Neutrophil (primary cell): ENCODE data around the gene DENND1B.

ENCODE experiments used
- H3K27ac ChIP-seq: fragments of 200-600 bp; sonication (generic); 2 replicates; pipeline ENCODE4 v1.5.1; 2016; ENCODE audit warnings: mild to moderate bottlenecking, moderate library complexity
- H3K27me3 ChIP-seq: fragments of 200-600 bp; sonication (generic); 2 replicates; pipeline ENCODE4 v1.6.0; 2016; ENCODE audit warnings: mild to moderate bottlenecking
- H3K36me3 ChIP-seq: fragments of 200-600 bp; sonication (generic); 2 replicates; pipeline ENCODE4 v1.5.1; 2017
- H3K4me1 ChIP-seq, 2 experiments: fragments of 200-600 bp in 1 of 2; sonication (generic) in 1 of 2; 1 replicate in 1 of 2; 2 replicates in 1 of 2; pipeline versions ENCODE4 v1.5.1 to v1.6.1; 2013 to 2016; ENCODE audit warnings: low read depth in 1 of 2, low read length in 1 of 2, mild to moderate bottlenecking in 1 of 2, moderate library complexity in 1 of 2; ENCODE audit not compliant: control insufficient read depth in 1 of 2, insufficient read depth in 1 of 2
- H3K4me3 ChIP-seq, 2 experiments: fragments of 200-600 bp in 1 of 2; sonication (generic) in 1 of 2; 1 replicate in 1 of 2; 2 replicates in 1 of 2; pipeline ENCODE4 v1.5.1; 2013 to 2016; ENCODE audit warnings: low read depth in 1 of 2, low read length in 1 of 2, mild to moderate bottlenecking in 1 of 2, moderate library complexity in 1 of 2
- H3K9me3 ChIP-seq: fragments of 200-600 bp; sonication (generic); 2 replicates; pipeline ENCODE4 v1.5.1; 2016
- CTCF ChIP-seq: fragments of 200-600 bp; sonication (generic); IDR thresholded peaks from 2 replicates; pipeline ENCODE4 v1.5.1; 2016; ENCODE audit warnings: antibody characterized with exemption

Gene DENND1B

GRCh38 chr1:197663162-197663953 lies 111.9 kb downstream of the DENND1B start:
- Histone ChIP-seq H3K9me3 (no peaks in the 10 kb centered on the region), H3K36me3 (no peaks in the 10 kb centered on the region), H3K27me3 (no peaks in the 10 kb centered on the region), H3K4me1 (peaks cover 0 to 6% of the 10 kb centered on the region in 2 experiments), H3K4me3 (no peak overlapping the region), H3K27ac (no peak overlapping the region)
- TF ChIP-seq CTCF: no peak

- H3K36me3 ChIP-seq: no peaks in the 10 kb centered on the region
- H3K4me3 ChIP-seq: no peak overlapping the region
- no peak overlapping the region for H3K27ac ChIP-seq
- H3K4me1 ChIP-seq: peaks cover 0 to 6% of the 10 kb centered on the region in 2 experiments
- H3K9me3 ChIP-seq: no peaks in the 10 kb centered on the region
- no peak for TF ChIP-seq CTCF
- no peaks in the 10 kb centered on the region for H3K27me3 ChIP-seq
Measured at GRCh38 chr1:197660389-197660788, 114.9 kb downstream of the DENND1B start.

- Histone ChIP-seq H3K27ac (peak overlapping the region; percentile 19), H3K4me3 (no peak overlapping the region), H3K36me3 (peaks cover 2% of the 10 kb centered on the region), H3K27me3 (no peaks in the 10 kb centered on the region), H3K9me3 (no peaks in the 10 kb centered on the region), H3K4me1 (peaks cover 0 to 6% of the 10 kb centered on the region in 2 experiments)
- no peak for TF ChIP-seq CTCF
Measured at GRCh38 chr1:197659171-197659570, 116.1 kb downstream of the DENND1B start.

- Histone ChIP-seq H3K27ac (no peak overlapping the region), H3K36me3 (peaks cover 2% of the 10 kb centered on the region), H3K27me3 (no peaks in the 10 kb centered on the region), H3K4me3 (no peak overlapping the region), H3K9me3 (no peaks in the 10 kb centered on the region), H3K4me1 (no peaks in the 10 kb centered on the region)
- TF ChIP-seq CTCF: no peak
Measured at GRCh38 chr1:197649188-197649587, 126.1 kb downstream of the DENND1B start.

GRCh38 chr1:197638316-197638715 lies 137.0 kb downstream of the DENND1B start:
- Histone ChIP-seq H3K27me3 (no peaks in the 10 kb centered on the region), H3K27ac (no peak overlapping the region), H3K36me3 (peaks cover 23% of the 10 kb centered on the region), H3K9me3 (no peaks in the 10 kb centered on the region), H3K4me3 (no peak overlapping the region), H3K4me1 (no peaks in the 10 kb centered on the region)
- no peak for TF ChIP-seq CTCF
